HG03558 (cell line): ENCODE results near the gene NGRN.

Experiments
- ATAC-seq: cut with Tn5 transposase; IDR thresholded peaks from one replicate; pipeline ENCODE4 v1.9.1; 2021; ENCODE audit warnings: moderate number of reproducible peaks; ENCODE audit not compliant: unreplicated experiment; ENCODE audit errors: extremely low read depth

The NGRN gene, protein sequence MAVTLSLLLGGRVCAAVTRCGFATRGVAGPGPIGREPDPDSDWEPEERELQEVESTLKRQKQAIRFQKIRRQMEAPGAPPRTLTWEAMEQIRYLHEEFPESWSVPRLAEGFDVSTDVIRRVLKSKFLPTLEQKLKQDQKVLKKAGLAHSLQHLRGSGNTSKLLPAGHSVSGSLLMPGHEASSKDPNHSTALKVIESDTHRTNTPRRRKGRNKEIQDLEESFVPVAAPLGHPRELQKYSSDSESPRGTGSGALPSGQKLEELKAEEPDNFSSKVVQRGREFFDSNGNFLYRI

DNA sequence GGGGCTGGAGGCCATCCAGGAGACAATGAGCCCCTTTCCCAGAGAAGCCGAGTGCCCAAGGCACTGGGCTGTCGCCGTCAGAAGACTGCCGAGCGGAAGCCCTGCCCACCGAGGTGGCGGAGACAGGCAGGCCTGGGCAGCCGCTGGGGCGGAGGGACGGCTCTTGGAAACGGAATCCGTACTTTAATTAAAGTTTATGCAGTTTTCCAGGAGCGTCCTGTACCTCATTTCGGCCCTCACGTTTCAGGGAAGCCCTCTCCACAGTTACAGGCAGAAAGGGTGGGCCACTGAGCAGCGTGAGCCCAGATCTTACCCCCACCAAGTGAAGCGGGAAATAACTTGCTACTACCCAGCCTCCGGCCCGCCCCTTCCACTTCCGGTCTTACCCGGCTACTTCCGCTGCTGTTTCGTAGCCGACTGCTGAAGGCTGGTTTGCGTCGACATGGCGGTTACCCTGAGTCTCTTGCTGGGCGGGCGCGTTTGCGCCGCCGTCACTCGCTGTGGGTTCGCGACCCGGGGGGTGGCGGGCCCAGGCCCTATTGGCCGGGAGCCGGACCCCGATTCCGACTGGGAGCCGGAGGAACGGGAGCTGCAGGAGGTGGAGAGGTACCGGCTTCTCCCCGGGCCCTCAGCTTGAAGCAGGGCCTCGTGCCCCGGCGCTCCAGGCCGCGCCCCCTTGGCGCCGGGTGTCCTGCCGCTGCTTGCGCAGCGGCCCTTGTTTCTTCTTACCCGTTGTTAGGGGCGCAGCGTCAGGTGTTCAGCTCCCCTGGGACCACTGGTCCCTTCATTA, at the start of gene NGRN:
Gene NGRN (plus strand): TSS at position 402 of the 790 bp plus-strand sequence. CDS start 41 bp downstream, at position 443.
- peak; percentile 66 for ATAC-seq

DNA sequence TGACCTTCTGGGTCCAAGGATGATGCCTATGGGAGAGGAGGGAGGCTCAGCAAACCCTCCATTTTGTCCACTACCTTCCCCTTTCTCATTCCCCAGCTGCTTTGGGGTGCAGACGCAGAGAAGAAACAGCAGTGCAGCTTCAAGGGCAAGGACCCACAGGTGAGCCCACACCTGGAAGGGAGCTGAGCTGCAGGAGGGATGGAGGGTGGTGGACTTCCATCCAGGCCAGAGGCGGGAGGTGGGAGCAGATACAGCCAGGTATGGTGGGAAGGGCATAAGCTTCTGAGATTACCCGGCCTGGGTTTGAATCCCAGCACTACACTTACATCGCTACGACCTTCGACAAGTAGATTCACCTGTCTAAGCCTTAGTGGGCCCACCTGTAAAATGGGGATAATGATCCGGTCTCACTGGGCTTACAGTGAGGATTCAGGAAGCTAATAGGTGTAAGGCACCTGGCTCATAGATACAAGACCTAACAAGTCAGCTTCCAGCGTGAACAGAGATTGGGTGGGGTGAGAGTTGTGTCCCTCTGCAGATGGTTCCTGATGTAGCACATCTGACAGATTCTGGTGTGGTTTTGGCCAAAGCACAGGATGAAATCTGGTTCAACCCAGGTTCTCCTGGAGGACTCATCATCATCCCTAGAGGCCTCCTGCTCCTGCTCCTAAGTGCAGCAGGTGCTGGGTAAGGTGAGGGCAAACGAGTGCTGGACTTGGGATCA, 47.6 kb upstream of the NGRN start:
- ATAC-seq: no peak

DNA sequence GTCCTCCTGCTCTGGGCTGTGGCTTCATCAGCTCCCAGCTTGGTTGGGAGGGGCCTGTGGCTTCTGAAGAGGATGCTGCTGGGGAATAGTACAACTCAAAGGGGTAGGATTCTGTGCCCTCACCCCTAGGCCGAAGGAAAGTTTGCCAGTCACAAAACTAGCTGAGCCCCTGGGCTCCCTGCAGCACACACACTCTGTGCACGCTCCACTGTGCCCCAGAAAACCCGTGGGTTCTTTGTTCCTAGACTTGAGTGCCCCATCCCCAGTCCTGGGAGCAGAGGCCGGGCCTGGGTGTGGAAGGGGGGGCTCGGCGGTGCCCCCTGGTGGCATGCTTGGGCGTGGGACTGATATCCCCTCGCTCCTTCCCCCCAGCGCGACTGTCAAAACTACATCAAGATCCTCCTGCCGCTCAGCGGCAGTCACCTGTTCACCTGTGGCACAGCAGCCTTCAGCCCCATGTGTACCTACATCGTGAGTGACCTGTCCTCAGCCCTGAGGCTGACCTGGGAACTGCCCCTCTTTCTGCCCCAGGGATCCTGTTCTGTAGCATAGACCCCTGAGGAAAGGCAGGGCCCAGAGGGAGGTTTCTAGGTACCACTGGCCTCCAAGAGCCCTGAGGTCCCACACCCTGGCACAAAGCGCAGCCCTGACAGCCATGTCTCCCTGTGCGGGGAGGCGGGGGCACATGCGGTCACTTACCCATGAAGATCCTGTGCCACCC, 45.9 kb upstream of the NGRN start:
- ATAC-seq: no peak

DNA sequence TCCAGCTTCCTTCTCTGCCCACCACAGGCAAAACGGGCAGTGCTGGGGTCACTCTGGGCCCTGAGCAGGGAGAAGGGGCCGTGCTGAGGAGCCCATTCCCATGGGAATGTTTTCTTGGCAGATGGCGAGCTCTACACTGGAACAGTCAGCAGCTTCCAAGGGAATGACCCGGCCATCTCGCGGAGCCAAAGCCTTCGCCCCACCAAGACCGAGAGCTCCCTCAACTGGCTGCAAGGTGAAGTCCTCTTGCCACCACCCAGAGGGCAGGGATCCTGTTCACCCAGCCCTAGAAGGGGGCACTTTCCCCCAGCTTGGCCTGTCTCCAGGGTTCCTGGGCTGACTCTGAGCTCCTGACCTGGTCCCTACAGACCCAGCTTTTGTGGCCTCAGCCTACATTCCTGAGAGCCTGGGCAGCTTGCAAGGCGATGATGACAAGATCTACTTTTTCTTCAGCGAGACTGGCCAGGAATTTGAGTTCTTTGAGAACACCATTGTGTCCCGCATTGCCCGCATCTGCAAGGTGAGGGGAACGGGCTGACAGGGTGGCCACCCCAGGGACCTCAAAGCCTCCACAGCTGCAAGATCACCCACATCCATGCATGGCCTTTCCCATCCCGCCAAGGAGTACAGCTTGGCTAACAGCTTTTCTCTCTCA, 44.1 kb upstream of the NGRN start:
- no peak for ATAC-seq

DNA sequence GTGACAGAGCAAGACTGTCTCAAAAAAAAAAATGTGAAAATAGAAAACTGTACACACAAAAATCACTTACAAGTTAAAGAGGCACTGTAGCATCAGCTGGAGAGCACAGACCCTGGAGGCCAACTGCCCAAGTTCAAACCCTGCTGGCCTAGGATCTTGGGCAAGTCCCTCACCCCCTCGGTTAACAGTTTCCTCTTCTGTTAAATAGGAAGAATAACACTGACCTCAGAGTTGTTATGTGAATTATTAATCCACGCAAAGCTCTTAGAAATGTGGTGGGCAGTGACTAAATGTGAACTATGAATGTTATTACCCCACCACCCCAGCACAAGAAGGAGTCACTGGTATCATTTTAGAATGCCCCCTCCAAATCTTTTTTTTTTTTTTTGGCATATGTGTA, 42.9 kb upstream of the NGRN start:
- ATAC-seq: no peak

DNA sequence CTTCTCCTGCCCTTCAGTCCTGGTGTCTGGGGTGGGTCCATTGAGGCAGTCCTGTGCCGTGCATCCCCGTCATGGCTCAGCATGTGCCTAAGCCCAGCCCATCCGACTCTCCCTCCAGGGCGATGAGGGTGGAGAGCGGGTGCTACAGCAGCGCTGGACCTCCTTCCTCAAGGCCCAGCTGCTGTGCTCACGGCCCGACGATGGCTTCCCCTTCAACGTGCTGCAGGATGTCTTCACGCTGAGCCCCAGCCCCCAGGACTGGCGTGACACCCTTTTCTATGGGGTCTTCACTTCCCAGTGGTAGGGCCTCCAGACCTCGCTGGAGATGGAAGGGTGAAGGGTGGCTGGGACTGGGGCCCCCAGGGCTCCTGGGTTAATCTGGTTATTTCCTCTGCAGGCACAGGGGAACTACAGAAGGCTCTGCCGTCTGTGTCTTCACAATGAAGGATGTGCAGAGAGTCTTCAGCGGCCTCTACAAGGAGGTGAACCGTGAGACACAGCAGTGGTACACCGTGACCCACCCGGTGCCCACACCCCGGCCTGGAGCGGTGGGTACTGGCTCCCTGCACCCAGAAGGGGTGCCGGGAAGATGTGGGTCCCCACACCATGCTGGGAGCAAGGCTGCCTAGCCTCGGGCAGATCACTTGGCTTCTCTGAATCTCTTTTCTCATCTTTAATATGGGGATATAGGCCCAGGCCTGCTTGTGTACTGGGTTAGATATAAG, 41.9 kb upstream of the NGRN start:
- ATAC-seq: no peak

DNA sequence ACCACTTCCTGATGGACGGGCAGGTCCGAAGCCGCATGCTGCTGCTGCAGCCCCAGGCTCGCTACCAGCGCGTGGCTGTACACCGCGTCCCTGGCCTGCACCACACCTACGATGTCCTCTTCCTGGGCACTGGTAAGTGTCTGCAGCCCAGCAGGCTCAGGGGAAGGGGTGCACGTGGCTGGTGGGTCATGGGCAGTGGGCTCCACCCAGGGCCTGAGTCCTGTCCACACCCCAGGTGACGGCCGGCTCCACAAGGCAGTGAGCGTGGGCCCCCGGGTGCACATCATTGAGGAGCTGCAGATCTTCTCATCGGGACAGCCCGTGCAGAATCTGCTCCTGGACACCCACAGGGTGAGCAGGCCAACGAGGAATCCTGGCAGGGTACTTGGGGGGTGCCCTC, 40.4 kb upstream of the NGRN start:
- ATAC-seq: no peak

DNA sequence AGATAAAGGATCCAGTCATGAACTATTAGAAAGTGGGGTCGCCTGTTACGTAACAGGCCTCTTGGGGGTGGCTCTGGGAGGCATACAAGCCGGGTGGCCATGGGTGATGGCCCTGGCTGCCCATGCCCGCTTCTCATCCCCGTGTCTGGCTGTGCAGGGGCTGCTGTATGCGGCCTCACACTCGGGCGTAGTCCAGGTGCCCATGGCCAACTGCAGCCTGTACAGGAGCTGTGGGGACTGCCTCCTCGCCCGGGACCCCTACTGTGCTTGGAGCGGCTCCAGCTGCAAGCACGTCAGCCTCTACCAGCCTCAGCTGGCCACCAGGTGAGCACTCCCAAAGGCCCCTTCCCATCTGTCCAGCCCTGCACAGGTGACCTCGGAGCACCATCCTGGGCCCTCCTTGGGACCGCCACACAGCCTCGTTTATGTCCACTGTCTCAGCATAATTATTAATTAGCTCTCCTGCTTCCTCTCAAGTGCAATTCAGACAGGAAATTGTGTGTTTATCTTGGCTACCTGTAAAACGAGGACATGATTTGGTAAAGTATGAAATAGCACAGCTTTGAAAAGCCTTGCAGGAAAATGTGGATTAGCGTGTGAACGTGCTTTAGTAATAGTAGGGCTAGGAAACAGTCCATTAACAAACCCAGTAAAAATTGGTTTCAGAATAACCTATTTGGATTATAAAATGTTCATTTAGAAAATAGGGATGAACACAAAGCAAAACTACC, 39.8 kb upstream of the NGRN start:
- no peak for ATAC-seq

DNA sequence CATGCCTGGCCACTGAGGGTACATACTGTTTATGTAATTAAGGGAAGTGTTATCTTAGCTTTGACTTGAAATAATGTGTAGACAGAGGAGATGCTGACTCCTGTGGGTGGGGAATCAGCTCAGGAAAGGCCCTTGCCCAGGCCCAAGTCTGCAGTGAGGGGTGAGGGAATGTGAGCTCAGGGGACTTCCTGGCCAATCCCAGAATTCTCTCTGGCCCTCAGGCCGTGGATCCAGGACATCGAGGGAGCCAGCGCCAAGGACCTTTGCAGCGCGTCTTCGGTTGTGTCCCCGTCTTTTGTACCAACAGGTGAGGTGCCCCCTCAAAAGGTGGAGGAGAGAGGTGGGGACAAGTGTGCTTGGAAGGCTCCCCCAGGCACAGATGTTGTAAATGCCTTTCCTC, 38.1 kb upstream of the NGRN start:
- ATAC-seq: no peak

DNA sequence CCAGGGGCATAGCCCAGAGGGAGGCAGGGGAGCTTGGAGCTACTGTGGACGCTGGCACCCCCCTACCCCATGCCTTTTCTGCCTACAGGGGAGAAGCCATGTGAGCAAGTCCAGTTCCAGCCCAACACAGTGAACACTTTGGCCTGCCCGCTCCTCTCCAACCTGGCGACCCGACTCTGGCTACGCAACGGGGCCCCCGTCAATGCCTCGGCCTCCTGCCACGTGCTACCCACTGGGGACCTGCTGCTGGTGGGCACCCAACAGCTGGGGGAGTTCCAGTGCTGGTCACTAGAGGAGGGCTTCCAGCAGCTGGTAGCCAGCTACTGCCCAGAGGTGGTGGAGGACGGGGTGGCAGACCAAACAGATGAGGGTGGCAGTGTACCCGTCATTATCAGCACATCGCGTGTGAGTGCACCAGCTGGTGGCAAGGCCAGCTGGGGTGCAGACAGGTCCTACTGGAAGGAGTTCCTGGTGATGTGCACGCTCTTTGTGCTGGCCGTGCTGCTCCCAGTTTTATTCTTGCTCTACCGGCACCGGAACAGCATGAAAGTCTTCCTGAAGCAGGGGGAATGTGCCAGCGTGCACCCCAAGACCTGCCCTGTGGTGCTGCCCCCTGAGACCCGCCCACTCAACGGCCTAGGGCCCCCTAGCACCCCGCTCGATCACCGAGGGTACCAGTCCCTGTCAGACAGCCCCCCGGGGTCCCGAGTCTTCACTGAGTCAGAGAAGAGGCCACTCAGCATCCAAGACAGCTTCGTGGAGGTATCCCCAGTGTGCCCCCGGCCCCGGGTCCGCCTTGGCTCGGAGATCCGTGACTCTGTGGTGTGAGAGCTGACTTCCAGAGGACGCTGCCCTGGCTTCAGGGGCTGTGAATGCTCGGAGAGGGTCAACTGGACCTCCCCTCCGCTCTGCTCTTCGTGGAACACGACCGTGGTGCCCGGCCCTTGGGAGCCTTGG, 37.4 kb upstream of the NGRN start:
- ATAC-seq: no peak

DNA sequence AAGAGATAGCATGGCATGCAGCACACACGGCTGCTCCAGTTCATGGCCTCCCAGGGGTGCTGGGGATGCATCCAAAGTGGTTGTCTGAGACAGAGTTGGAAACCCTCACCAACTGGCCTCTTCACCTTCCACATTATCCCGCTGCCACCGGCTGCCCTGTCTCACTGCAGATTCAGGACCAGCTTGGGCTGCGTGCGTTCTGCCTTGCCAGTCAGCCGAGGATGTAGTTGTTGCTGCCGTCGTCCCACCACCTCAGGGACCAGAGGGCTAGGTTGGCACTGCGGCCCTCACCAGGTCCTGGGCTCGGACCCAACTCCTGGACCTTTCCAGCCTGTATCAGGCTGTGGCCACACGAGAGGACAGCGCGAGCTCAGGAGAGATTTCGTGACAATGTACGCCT, 36.5 kb upstream of the NGRN start:
- ATAC-seq: no peak

DNA sequence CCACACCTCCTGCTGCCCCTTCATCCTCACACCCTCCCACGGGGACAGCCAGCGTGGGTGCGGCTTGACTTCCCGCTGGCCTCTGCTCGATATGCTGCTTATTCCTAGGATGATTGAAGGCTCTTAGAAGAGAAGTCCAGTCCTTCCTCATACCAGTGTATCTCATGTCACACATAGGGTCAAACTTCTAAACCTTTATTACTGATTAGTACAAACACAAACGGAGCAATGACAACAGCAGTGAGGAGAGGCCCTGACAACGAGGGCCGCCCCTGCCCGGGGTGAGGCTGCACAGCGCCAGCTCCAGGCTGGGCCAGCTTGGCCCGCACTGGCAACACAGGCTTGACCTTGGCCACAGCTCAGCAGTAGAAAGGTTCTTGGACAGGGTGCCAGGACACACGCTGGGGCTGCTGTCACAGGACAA, 35.4 kb upstream of the NGRN start:
- no peak for ATAC-seq

DNA sequence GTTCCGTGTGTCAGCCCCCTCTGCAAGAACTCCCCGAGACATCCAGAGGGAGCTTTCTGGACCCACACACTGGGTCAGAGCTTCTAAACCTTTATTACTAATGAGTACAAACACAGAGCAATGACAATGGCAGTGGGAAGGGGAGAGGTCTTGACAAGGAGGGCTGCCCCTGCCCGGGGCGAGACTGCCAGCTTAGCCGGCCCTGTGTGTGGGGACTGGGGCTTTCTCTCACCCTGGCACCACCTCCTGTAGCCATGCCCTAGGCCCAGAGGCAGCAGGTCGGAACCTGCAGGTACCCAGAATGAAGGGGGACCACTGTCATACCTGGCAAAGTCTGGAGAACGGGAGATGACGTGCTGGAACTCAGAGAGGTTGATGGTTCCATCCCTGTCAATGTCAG, 34.9 kb upstream of the NGRN start:
- ATAC-seq: no peak

DNA sequence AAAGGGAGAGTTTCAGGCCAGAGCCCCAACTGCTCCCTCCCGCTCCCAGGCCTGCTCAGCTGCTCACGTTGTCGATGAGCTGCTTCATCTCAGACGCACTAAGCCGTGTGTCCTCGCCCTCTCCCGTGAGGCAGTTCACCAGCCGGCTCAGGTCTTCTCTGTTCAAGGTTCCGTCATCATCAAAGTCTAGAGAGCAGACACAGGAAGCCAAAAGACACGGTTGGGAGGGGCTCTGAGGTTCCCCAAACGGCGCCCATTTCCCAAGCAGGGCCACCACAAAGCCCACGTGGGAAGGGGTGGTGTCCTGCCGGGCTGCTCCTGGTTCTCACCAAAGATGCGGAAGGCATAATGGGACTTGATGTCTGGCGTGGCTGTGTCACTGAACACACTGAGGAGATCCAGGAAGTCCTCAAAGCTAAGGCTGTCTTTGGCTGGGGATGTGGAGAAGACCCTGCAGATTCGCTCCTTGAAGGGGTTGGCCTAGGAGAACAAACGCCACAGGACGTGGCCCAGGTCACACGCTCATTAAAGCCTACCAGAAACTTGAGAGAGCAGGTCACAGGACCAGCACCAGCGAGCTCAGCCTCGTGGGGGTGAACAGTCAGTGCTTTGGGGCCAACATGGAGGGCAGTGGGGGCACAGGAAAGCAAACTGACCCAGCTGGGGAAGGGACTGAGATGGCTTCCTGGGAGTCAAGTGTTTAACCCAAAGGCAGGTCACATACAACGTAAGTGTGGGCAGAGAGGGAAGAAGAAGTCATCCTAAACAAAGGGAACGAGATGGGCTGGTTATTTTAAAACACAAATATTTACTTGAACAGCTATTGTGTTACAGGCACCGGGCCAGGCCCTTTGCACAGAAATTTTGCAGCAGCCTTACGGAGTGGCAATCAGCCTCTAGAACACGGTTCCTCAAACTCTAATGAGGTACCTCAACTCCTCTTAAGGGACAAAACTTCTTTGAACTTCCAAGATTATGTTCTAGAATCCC, 34.1 kb upstream of the NGRN start:
- no peak for ATAC-seq

DNA sequence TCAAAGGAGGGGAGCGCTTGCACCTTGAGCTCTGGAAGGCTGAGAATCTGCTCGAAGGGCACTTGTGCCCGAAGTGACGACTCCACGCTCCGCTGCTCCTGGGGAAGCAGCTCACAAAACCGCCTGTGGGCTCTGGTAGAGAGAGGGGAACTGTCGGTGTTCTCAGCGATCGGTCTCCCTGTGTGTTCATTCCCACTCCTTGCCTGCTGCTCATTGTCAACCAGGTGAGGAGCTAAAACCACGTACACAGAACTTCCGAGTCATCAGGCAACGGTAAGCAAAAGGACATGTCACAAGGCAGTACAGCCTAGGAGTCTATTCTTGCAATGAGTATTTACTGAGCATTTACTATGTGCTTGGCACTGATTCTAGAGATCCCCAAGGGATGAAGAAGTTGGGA, 33.3 kb upstream of the NGRN start:
- no peak for ATAC-seq

DNA sequence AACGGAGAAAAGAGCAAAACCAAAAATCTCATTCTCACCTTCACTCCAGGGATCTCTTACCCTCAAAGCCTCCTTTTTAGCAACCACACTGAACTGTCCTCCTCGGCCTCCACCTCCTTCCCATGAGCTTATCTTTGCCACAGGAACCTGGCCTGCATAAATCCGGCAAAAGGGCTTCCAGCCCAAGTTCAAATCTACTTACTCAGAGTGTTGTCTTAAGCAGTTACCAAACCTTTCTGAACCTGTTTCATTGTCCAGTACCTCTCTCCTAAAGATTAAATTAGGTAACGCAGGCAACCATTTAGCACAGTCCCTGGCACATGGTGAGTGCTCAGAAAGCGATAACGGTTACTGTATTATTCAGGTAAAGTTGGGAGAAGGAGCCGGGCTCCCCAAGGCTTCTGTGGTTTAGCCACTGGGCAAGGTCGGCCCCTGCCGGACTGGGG, 32.5 kb upstream of the NGRN start:
- no peak for ATAC-seq
